HG02610 (cell line): Measurements from ENCODE around the gene TSEN2.
"Not testable (repeated sequence)": the region's sequence is repeated elsewhere in the genome, so short reads cannot be mapped to it uniquely, and the experiment has no call there.

Experiments used
- ATAC-seq: cut with Tn5 transposase; IDR thresholded peaks from one replicate; pipeline ENCODE4 v1.9.1; 2021; ENCODE audit warnings: mild to moderate bottlenecking, moderate library complexity; ENCODE audit not compliant: unreplicated experiment

The TSEN2 gene

DNA sequence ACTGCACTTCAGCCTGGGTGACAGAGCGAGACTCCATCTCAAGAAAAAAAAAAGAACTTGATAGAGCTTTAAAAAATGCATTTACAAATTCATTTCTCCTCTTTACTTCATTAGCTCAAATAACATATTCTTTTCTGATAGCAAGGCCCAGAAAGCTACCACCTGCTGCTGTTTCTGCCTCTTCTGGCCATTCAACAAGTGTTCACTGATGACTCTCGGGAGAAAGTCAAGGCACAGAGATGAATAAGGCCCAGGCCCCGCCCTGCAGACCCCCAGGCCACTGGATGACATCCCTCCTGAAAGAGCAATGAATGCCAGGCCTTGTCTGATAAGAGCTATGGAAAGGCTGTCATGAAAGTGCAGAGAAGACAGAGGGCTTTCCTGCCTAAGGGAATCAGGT is 13.6 kb upstream of the TSEN2 start:
- ATAC-seq: no peak

GRCh38 chr3:12471241-12471640 is 13.0 kb upstream of the TSEN2 start:
- ATAC-seq: no peak

GRCh38 chr3:12472000-12472610 is 12.2 kb upstream of the TSEN2 start:
- ATAC-seq: no peak

DNA sequence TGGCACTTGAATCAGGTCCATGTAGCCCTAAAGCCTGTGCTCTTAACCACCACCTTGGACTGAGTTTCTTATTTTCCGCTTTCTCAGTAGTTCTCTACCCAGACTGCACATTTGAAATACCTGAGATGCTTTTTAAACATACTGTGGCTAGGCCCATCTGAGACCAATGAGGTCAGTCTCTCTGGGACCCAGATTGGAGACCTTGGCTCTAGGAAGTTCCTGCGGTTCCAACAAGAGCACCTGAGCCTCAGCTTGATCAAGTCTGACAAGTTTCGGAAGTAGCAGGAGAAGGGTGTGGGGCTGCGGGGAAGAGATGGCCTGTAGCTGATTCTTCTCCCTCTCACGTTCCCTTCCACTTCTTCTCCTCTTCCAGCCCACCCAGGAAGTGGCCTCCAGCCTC is 11.5 kb upstream of the TSEN2 start:
- ATAC-seq: no peak

DNA sequence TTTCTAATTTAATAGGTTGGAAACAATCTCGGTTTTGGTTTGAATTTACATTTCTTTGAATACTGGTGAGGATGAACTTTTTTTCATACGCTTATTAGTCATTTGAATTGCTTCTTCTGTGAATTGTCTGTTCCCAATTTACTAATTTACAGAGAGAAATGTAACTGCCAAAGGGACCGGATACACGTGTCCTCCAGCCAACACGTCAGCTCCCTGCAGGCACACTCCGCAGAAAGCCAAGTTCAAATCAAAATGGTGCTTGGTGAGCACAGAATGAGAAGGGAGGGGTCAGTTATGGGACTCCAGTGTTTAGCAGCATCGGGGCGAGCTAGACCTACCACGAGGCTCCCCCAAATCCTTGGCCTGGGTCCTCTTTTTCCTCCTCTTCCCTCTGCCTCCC is 10.8 kb upstream of the TSEN2 start:
- no peak for ATAC-seq

DNA sequence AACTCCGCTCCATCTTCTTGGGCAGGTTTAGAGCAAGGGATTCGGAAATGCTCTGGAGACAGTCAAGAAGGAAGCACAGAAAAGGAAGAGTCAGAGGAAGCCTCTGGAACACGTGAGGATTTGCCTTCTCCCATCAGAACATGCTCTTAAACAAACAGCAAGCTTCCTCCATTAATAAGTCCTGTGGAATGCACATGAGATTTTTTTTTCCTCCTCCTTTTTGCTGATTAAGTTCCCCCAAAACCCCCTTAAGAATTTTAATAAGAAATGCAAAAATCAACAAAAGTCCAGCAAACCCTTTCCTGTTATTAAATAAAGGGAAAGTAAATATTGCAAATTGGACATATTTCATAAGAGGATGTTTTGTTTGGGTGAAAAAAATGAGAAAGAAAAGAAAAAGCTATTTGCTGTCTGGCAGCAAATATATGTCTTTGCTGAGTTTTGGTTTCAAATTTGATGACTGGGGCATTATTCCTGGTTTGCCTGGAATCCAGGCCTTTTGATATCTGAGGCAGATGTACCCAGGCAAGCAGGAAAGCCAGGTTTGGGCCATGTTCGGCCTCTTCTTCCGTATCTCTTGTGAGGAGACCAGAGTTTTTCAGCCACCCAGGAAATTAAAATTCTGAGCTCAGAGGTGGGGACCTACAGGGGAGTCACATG is 7.9 kb upstream of the TSEN2 start:
- ATAC-seq: no peak

DNA sequence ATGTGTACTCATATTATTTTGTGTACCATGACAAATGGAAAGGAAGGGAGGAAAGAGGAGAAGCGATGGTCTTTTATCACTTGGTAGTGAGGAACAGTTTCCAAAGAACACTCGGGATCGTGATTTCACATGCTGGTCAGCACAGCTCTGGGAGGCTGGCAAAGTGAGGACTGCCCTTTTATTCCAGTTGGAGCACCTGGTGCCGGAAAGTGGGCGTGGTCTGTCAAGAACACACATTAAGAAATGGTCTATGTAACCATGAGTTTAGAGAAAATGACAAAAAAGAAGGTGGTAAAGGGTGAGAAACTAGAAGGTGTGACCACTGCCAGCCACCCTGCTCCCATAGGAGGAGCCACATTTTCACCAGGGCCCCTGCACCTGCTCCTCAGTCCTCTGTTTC is 7.0 kb upstream of the TSEN2 start:
- no peak for ATAC-seq

DNA sequence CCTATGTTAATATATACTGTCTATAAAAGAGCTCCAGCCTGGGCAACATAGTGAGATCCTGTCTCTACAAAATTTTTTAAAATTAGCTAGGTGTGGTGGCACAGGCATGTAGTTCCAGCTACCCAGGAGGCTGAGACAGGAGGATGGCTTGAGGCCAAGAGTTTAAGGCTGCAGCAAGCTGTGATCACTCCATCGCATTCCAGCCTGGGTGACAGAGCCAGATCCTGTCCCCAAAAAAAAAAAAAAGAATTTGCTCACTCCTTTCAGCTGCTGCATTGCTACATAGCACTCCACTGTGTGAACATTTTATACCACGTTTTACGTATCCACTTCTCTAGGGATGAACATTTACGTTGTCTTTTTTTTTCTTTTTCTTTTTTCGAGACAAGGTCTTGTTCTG is 6.0 kb upstream of the TSEN2 start:
- no peak for ATAC-seq

- not testable (repeated sequence) for ATAC-seq
Measured at GRCh38 chr3:12479198-12479597, 5.1 kb upstream of the TSEN2 start.

DNA sequence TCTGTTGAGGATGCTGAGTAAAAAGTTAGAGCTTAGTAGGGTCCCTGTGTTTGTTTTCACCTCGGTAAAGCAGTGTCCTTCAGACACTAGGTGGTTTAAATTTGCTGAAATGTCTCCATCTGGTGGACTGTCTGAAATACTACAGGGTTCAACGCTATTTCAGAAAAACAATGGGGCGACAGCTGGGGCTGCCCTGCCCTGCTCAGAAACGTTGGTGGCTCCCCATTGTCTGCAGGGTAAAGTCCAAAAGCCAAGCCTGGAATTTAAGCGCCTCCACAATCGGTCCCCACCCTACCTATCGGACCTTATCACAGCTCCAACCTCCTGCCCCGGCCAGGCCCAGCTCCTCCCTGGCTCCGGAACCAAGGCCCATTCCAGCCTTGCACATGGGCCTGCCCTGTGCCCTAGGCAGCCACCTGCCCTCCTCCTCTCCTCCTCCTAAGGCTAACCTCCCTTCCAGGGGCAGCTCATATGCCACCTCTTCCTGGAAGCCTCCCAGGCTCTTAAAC is 4.3 kb upstream of the TSEN2 start:
- no peak for ATAC-seq

GRCh38 chr3:12483410-12483809 is 870 bp upstream of the TSEN2 start:
- ATAC-seq: no peak

DNA sequence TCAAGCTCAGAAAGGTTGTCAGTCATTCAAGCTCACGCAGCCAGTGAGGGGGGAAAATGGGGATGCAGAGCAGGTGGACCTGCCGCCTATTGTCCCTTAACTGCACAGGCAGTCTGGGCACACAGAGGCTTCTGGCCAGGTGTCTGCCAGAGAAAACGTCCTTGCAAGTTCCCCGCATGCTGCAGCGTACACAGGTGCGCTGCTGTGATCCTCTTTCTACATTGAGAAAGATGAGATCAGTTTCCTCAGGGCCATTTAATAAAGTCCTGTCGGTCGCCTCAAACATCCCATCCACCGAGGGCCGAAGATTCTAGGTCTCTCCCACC is 445 bp upstream of the TSEN2 start:
- ATAC-seq: no peak

DNA sequence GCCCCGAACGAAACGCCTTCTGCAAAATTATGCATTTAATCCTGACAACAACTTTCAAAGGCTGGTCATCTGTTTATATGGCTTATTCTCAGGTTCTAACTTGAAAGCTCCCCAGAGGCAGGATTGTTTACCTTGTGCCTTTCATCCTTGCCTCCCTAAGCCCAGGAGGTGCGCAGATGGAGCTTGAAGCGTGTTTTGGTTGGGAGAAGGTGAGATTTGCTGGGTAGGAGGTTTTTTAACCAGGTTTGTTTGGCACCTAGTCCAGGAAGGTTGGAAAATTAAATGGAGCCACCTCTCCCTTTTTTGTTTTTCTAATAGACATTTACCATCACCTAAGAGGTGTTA is 675 bp downstream of the TSEN2 start:
- no peak for ATAC-seq

- no peak for ATAC-seq
Measured at GRCh38 chr3:12486001-12486400, 1.7 kb downstream of the TSEN2 start.

DNA sequence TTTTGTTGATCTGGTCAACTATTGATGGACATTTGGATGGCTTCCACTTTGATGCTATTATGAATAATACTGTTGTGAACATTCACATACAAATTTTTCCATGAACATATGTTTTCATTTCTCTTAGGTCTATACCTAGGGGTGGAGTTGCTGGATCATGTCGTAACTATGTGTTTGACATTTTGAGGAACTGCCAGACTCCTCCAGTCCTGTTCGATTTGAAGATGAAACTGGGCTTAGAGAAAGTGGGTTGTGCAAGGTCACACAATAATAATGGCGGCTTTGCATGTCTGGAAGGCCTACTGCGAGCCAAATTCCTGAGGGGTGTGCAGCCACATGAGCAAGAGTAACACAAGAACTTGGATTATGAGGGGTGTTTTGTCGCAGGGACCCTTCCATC is 2.6 kb downstream of the TSEN2 start:
- no peak for ATAC-seq

DNA sequence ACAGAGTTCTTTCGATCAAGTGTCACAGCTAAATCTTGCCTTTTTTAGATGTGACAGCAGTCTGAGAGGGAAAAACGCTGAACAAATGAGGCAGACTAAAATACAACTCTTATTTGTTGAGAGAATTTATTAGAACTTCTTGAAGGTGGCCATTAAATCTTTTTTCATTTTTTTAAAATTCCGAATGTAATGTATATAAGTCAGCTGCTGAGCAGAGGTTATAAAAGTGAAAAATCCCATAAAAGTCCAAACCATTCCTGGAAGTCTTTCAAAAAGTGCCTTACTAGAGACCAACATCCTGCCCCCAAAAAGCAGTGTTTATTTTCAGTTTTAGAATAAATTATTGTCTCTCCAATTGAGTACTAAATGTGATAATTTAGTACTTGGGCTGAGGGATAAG is 3.1 kb downstream of the TSEN2 start:
- ATAC-seq: no peak

DNA sequence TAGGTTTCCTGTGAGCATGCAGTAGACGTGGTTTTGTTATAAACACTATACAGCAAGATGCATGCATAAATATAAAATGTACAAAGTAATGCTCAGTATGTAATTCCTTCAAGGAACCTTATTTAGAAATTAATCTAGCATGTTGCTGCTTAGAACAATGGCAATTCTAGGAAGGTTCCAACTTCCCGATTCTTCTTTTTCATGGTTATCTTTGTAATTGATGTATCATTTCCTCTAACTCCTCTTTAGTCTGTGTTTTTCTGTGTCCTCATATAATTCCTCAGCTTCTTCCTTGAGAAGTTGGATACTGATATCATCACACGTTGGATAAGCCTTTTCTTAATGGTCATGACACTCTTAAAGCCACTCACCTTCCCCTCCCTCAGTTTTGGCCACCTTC is 3.5 kb downstream of the TSEN2 start:
- no peak for ATAC-seq

DNA sequence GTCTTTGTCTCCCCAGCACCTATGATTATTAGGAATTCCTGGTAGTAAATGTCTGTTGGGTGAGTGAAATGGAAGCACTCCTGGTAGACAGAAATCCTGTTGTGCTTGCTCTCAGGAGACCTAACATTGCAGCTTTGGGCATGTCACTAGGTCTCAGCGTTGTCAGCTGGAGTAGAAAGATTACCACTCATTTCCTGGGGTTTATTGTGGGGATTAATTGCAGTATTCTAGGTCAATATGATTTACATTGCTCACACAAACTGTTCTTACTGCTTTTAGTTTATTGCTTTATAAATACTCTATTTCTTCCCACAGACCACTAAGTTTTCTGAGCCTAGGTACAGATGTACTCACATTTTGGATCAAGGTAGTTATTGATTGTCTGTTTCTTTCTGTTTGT is 5.1 kb downstream of the TSEN2 start:
- ATAC-seq: no peak

GRCh38 chr3:12489832-12490231 is 5.6 kb downstream of the TSEN2 start:
- no peak for ATAC-seq

GRCh38 chr3:12490547-12490946 is 6.3 kb downstream of the TSEN2 start:
- ATAC-seq: no peak

DNA sequence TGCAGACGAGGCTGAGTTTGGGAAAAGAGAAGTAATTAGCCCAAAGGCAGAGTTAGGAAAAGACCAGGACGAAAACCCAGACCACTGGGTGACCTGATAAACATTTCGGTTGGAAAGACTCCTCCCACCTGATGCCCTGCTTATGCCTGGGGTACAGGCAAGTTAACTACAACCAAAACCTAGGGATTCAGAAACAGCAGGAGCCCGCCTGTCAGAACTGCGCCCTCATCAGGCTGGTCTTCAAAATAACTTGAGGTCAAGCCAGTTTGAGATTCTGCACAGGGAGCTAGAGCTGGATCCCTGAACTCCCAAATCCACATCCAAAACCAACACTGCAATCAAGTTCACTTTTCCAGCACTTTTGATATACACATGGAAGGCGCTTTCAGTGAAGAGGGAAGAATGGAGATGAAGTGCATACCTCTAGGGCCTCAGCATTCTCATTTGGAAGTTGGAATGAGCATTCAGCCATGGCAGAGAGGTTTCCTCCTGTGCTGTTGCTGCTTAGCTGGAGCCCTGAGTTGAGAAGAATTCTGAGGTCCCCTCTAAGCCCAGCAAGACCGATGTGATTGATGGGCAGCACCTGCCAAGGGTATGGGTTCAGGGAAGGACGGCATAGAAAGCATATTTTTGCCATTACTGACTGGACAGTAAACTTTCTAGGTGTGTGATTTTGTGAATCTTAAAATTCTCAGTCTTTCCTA is 11.6 kb downstream of the TSEN2 start:
- ATAC-seq: no peak

- no peak for ATAC-seq
Measured at GRCh38 chr3:12496453-12496761, 12.1 kb downstream of the TSEN2 start.

DNA sequence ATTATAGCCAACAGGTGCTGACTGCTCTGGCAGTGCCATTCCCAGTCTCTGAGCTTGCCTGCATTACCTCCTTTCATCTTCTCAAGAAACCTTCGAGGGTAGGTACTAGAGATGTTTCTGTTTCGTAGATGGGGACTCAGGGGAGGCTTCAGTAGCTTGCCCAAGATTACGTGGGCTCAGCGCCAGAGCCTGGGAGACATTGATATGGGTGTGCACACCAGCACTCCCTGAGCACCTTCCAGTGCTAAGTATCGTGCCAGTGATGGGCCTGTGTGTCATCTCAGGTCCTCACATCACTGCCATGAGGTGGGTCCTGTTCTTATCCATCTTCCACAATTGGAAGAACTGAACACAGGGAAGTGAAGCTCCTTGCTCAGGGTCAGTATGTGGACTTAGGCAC is 15.2 kb downstream of the TSEN2 start:
- ATAC-seq: no peak
